ENCODE results near the gene SERTAD1.

GRCh38 chr19:40414542-40415535, 11.0 kb downstream of the SERTAD1 start:
- no peak for TF ChIP-seq POLR2AphosphoS5 (IDR thresholded peaks at IDR 0.05; ENCODE audit: low read depth, low read length)
- TF ChIP-seq SIN3A (IDR thresholded peaks at IDR 0.05; ENCODE audit: borderline replicate concordance, insufficient read depth, low read length): no peak

Measured in PFSK-1 (cell line).